ENCODE results near the gene SOS1. TPM values are rescaled to one million over a fixed set of nuclear protein-coding genes. Genes with fewer than 3 reads are reported as not detected.
A peak's percentile ranks its signal among the peaks of the same experiment; 100 is the strongest.

Gene SOS1
- total RNA-seq, 6 donors from 2014 or later, result 10.4 to 51.2 (median 25.3) TPM

GRCh38 chr2:38966678-38967077, 154.2 kb downstream of the SOS1 start:
- WGBS, 2 donors, result 73 to 79% methylated on average over 1 of the region's 1 CpG
- ATAC-seq (ENCODE audit: low FRiP score in 2 of 2), result no peak
- Histone ChIP-seq H3K9me3 (no peaks in the 10 kb centered on the region), H3K4me1 (no peaks in the 10 kb centered on the region), H3K4me3 (no peak overlapping the region), H3K36me3 (no peaks in the 10 kb centered on the region), H3K27ac (no peak overlapping the region), H3K27me3 (no peaks in the 10 kb centered on the region)
- TF ChIP-seq EP300 (IDR thresholded peaks at IDR 0.05) (no peak), POLR2AphosphoS5 (IDR thresholded peaks at IDR 0.05) (no peak), POLR2A (IDR thresholded peaks at IDR 0.05) (no peak), CTCF (IDR thresholded peaks at IDR 0.05) (no peak)
- no peak for DNase-seq

GRCh38 chr2:38966006-38966405, 154.8 kb downstream of the SOS1 start:
- Histone ChIP-seq H3K4me3 (no peak overlapping the region), H3K36me3 (no peaks in the 10 kb centered on the region), H3K4me1 (no peaks in the 10 kb centered on the region), H3K27ac (no peak overlapping the region), H3K9me3 (no peaks in the 10 kb centered on the region), H3K27me3 (no peaks in the 10 kb centered on the region)
- WGBS, 2 donors, result 96 to 97% methylated on average over 5 of the region's 5 CpGs
- TF ChIP-seq POLR2A (IDR thresholded peaks at IDR 0.05) (no peak), CTCF (IDR thresholded peaks at IDR 0.05) (no peak)
- ATAC-seq (ENCODE audit: low FRiP score in 2 of 2), result no peak
- no peak for DNase-seq

GRCh38 chr2:38960609-38961320, 160.1 kb downstream of the SOS1 start:
- Histone ChIP-seq H3K4me1 (peaks cover 5 to 15% (median 8%) of the 10 kb centered on the region in 4 donors), H3K4me3 (peak overlapping the region in 3 of 4 donors; percentile 41 to 53 (median 49)), H3K27me3 (no peaks in the 10 kb centered on the region), H3K27ac (no peak overlapping the region), H3K9me3 (no peaks in the 10 kb centered on the region), H3K36me3 (no peaks in the 10 kb centered on the region)
- peak in 1 of 2 donors; percentile 22 for ATAC-seq (ENCODE audit: low FRiP score in 2 of 2)
- WGBS, 2 donors, result 57 to 85% methylated on average over 17 to 33 of the region's 34 CpGs
- DNase-seq, result no peak
- TF ChIP-seq EP300 (IDR thresholded peaks at IDR 0.05), result no peak
- TF ChIP-seq POLR2AphosphoS5 (IDR thresholded peaks at IDR 0.05), result no peak
- TF ChIP-seq POLR2A (IDR thresholded peaks at IDR 0.05), result no peak
- no peak for TF ChIP-seq CTCF (IDR thresholded peaks at IDR 0.05)

- no peaks in the 10 kb centered on the region for H3K36me3 ChIP-seq
- ATAC-seq (ENCODE audit: low FRiP score in 2 of 2) (peak; percentile 82 to 97), DNase-seq (peak; percentile 69 to 95)
- H3K27me3 ChIP-seq, result no peaks in the 10 kb centered on the region
- peaks cover 5 to 15% (median 8%) of the 10 kb centered on the region in 4 donors for H3K4me1 ChIP-seq
- TF ChIP-seq POLR2A (IDR thresholded peaks at IDR 0.05) (no peak), CTCF (IDR thresholded peaks at IDR 0.05) (peak in 3 of 6 experiments; percentile 17 to 46 (median 38))
- H3K9me3 ChIP-seq, result no peaks in the 10 kb centered on the region
- H3K4me3 ChIP-seq, result peak overlapping the region in 3 of 4 donors; percentile 41 to 53 (median 49)
- H3K27ac ChIP-seq, result no peak overlapping the region
- WGBS, 2 donors, result 5 to 29% methylated on average over 29 to 37 of the region's 97 CpGs
These were observed 160.8 kb downstream of the SOS1 start for GRCh38 chr2:38959938-38960608.

Measured in upper lobe of left lung (tissue), 6 donors.